ENCODE measurements around the gene CCT4.
"Not testable (repeated sequence)": the region's sequence is repeated elsewhere in the genome, so short reads cannot be mapped to it uniquely, and the experiment has no call there.

The CCT4 gene

GRCh38 chr2:61888267-61889055 lies at the start of gene CCT4:
CCT4 (minus strand) TSS chr2:61888656; CDS start chr2:61888507, 149 bp downstream.
- peak; percentile 89 for DNase-seq

- no peak for DNase-seq
Measured at GRCh38 chr2:61937886-61938285, 49.4 kb upstream of the CCT4 start.

- DNase-seq: no peak
Measured at GRCh38 chr2:61937098-61937497, 48.6 kb upstream of the CCT4 start.

- DNase-seq: no peak
Measured at GRCh38 chr2:61928826-61929461, 40.5 kb upstream of the CCT4 start.

GRCh38 chr2:61926531-61927477 lies 38.3 kb upstream of the CCT4 start:
- no peak for DNase-seq

GRCh38 chr2:61924895-61925663 lies 36.6 kb upstream of the CCT4 start:
- DNase-seq: no peak

- DNase-seq: no peak
Measured at GRCh38 chr2:61922714-61923113, 34.3 kb upstream of the CCT4 start.

- DNase-seq: no peak
Measured at GRCh38 chr2:61920548-61920947, 32.1 kb upstream of the CCT4 start.

GRCh38 chr2:61914794-61915193 lies 26.3 kb upstream of the CCT4 start:
- DNase-seq: not testable (repeated sequence)

- no peak for DNase-seq
Measured at GRCh38 chr2:61911510-61911909, 23.1 kb upstream of the CCT4 start.

GRCh38 chr2:61910603-61911002 lies 22.1 kb upstream of the CCT4 start:
- DNase-seq: no peak

GRCh38 chr2:61909116-61909515 lies 20.7 kb upstream of the CCT4 start:
- no peak for DNase-seq

- DNase-seq: no peak
Measured at GRCh38 chr2:61906186-61906470, 17.7 kb upstream of the CCT4 start.

- DNase-seq: peak; percentile 85
Measured at GRCh38 chr2:61905372-61906185, 17.1 kb upstream of the CCT4 start, which contains the start of gene COMMD1. COMMD1 (plus strand) TSS chr2:61905674; CDS start chr2:61905679, 5 bp downstream.

GRCh38 chr2:61900281-61900680 lies 11.8 kb upstream of the CCT4 start:
- no peak for DNase-seq

GRCh38 chr2:61898810-61899209 lies 10.4 kb upstream of the CCT4 start:
- DNase-seq: no peak

GRCh38 chr2:61887717-61888266 lies 664 bp downstream of the CCT4 start:
- peak; percentile 39 for DNase-seq

GRCh38 chr2:61885896-61886603 lies 2.4 kb downstream of the CCT4 start:
- DNase-seq: no peak

GRCh38 chr2:61882850-61883249 lies 5.6 kb downstream of the CCT4 start:
- DNase-seq: no peak

- not testable (repeated sequence) for DNase-seq
Measured at GRCh38 chr2:61879351-61879750, 9.1 kb downstream of the CCT4 start.

GRCh38 chr2:61878761-61879160 lies 9.7 kb downstream of the CCT4 start:
- DNase-seq: no peak

All from stimulated activated CD4-positive, alpha-beta T cell treated with anti-CD3 and anti-CD28 coated beads, Interleukin-4, amount 100 ng/mL, for 24 hours (primary cell).